Fibroblast of villous mesenchyme (primary cell): ENCODE data around the gene C21orf91. TPM values are rescaled to one million over a fixed set of nuclear protein-coding genes. Genes with fewer than 3 reads are reported as not detected.

Experiments
- DNase-seq: peaks from one replicate; pipeline ENCODE4 v3.0.0-alpha.2; 2010; ENCODE audit warnings: low read depth
- H3K4me3 ChIP-seq: 2 replicates; pipeline ENCODE4 v1.5.1; 2011; ENCODE audit warnings: low read depth, mild to moderate bottlenecking, low read length
- CTCF ChIP-seq: IDR thresholded peaks from 2 replicates; pipeline ENCODE4 v1.5.1; 2012; ENCODE audit warnings: low read depth, mild to moderate bottlenecking, low read length; ENCODE audit not compliant: insufficient read depth
- total RNA-seq: library from RNA; depleted of rRNA; stranded (reverse); fragments of >200 nt; gene quantifications from 2 replicates; pipeline ENCODE4 v1.2.3, GENCODE V29; 2012

The C21orf91 gene
- total RNA-seq, 1 donor = 10.4 TPM

- no peak for DNase-seq
- no peak overlapping the region for H3K4me3 ChIP-seq
- no peak for TF ChIP-seq CTCF
Measured at GRCh38 chr21:17769447-17769845, 49.7 kb downstream of the C21orf91 start.

- no peak for TF ChIP-seq CTCF
- no peak overlapping the region for H3K4me3 ChIP-seq
- peak; percentile 42 for DNase-seq
Measured at GRCh38 chr21:17768840-17769446, 50.2 kb downstream of the C21orf91 start.

- no peak overlapping the region for H3K4me3 ChIP-seq
- no peak for DNase-seq
- no peak for TF ChIP-seq CTCF
Measured at GRCh38 chr21:17765207-17765606, 53.9 kb downstream of the C21orf91 start.

- no peak overlapping the region for H3K4me3 ChIP-seq
- TF ChIP-seq CTCF = no peak
Measured at GRCh38 chr21:17763288-17764037, 55.7 kb downstream of the C21orf91 start.

GRCh38 chr21:17759511-17760178 lies 59.5 kb downstream of the C21orf91 start:
- TF ChIP-seq CTCF = no peak
- no peak overlapping the region for H3K4me3 ChIP-seq
- peak; percentile 32 for DNase-seq

More at GRCh38 chr21:17763288-17764037, 55.7 kb downstream of the C21orf91 start:
- DNase-seq = no peak

- H3K4me3 ChIP-seq = no peak overlapping the region
- no peak for TF ChIP-seq CTCF
- peak; percentile 30 for DNase-seq
Measured at GRCh38 chr21:17758683-17759082, 60.5 kb downstream of the C21orf91 start.
